HS-5 (cell line): ENCODE measurements around the gene NCAPH2.
"Not testable (repeated sequence)": the region's sequence is repeated elsewhere in the genome, so short reads cannot be mapped to it uniquely, and the experiment has no call there.

ENCODE experiments used
- DNase-seq: peaks from one replicate; pipeline ENCODE4 v3.0.0-alpha.2; 2012; ENCODE audit warnings: low read depth

The NCAPH2 gene

DNA sequence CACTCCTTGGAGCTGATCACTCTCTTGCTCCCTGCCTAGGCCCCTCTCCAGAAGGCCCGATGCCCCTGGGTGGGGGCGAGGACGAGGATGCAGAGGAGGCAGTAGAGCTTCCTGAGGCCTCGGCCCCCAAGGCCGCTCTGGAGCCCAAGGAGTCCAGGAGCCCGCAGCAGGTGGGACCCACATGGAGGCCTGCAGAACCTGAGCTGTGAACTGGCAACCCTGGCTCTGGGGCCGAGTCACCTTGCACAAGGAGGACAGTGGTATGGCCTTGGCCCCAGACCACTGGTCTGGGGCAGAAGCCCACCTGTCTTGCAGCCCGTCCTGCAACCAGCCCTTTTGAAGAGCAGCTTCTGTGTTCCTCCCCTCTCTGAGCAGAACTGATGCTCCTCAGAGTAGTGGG, 11.1 kb downstream of the NCAPH2 start:
- DNase-seq: no peak

DNA sequence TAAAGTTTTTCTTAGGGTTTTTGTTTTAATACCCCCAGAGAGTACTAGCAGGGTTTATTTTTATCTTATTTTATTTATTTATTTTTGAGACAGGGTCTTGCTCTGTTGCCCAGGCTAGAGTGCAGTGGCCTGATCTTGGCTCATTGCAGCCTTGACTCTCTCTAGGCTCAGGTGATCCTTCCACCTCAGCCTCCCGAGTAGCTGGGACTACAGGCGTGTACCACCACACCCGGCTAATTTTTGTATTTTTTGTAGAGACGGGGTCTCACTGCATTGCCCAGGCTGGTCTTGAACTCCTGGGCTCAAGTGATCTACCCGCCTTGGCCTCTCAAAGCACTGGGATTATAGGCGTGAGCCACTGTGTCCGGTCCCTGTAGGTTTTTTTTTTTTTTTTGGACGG, 12.2 kb downstream of the NCAPH2 start:
- not testable (repeated sequence) for DNase-seq

DNA sequence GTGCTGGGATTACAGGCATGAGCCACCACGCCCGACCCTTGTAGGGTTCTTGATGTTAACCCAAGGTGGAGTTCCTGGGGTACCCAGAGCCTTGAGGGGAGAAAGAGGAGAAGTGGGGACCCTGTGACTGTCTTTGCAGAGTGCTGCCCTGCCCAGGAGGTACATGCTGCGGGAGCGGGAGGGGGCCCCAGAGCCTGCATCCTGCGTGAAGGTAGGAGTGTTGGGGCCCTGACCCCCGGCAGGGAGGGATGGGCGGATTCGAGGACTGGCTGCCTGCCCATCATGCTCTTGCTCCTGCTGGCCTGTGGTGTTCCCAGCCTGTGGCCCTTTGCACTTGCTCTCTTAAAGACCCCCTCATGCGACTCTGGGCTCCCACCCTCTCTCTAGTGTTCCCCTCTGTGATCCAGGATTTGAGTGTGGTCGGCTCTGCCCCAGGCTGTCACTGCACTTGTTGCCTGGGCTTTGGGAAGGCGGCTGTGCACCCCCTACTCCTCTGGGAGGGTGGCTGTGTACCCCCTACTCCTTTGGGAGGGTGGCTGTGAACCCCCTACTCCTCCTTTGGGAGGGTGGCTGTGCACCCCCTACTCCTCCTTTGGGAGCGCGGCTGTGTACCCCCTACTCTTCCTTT, 12.9 kb downstream of the NCAPH2 start:
- DNase-seq: no peak

DNA sequence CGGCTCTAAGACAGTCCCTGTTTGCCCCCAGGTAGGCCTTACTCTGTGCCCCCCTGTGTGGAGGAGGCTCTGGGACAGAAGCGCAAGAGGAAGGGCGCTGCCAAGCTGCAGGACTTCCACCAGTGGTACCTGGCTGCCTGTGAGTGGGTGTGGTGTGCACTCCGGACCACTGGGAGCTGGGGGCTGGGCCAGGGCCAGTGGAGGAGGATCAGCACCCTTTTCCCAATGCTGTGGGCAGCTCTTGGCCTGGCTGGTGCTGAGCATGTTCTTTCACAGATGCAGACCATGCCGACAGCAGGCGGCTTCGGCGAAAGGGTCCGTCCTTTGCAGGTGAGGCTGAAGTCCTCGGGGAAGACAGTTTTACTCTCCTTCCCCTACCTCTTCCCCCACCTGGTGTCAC, 13.7 kb downstream of the NCAPH2 start:
- no peak for DNase-seq

DNA sequence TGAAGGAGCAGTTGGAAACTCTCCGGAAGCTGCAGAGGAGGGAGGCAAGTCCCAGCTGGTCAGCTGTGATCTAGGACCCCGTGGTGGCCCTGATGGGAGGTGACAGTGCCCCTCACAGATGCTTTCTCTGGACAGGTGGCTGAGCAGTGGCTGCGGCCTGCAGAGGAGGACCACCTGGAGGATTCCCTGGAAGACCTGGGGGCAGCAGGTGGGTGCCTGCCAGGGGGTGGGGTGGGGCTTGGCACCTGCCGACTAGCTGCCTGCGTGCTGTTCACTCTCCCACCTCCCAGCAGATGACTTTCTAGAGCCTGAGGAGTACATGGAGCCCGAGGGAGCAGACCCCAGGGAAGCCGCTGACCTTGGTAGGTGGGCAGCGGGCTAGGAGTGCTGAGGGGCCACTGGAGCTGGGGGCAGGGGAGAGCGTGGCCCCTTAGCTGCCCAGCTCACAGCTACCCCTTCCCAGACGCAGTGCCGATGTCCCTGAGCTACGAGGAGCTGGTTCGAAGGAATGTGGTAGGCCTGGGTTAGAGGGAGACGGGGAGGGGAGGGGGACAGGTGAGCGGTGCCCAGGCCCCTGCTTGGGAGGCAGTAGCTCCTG, 14.3 kb downstream of the NCAPH2 start:
- no peak for DNase-seq

DNA sequence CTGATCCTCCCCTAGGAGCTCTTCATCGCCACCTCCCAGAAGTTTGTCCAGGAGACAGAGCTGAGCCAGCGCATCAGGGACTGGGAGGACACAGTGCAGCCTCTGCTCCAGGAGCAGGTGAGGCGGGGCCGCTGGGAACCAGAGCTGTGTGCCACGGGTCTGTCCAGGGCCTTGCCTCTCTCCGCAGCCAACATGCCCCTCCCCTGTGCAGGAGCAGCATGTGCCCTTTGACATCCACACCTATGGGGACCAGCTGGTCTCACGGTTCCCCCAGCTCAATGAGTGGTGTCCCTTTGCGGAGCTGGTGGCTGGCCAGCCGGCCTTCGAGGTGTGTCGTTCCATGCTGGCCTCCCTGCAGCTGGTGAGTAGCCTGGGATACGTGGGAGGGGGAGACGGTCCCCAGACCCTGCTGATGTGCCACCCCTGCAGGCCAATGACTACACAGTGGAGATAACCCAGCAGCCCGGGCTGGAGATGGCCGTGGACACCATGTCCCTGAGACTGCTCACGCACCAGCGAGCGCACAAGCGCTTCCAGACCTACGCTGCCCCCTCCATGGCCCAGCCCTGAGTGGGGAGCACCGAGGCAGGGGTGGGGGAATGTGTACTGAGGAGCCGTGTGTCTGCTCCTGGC, 14.9 kb downstream of the NCAPH2 start:
- no peak for DNase-seq

DNA sequence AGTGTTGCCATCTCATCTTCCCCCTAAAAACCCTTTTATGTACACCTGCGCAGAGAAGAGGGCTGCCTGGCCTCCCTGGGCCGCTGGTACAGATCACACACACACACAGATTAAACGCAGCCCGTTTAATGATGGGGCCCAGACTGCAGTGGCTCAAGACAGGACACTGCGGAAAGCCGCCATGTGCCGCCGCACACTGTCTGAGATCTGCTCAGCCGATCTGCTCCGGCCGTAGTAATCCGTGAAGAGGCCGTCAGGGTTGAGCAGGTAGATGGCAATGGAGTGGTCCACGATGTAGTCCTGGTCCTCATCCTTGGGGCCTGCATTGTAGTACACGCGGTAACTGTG, 15.4 kb downstream of the NCAPH2 start:
- no peak for DNase-seq

DNA sequence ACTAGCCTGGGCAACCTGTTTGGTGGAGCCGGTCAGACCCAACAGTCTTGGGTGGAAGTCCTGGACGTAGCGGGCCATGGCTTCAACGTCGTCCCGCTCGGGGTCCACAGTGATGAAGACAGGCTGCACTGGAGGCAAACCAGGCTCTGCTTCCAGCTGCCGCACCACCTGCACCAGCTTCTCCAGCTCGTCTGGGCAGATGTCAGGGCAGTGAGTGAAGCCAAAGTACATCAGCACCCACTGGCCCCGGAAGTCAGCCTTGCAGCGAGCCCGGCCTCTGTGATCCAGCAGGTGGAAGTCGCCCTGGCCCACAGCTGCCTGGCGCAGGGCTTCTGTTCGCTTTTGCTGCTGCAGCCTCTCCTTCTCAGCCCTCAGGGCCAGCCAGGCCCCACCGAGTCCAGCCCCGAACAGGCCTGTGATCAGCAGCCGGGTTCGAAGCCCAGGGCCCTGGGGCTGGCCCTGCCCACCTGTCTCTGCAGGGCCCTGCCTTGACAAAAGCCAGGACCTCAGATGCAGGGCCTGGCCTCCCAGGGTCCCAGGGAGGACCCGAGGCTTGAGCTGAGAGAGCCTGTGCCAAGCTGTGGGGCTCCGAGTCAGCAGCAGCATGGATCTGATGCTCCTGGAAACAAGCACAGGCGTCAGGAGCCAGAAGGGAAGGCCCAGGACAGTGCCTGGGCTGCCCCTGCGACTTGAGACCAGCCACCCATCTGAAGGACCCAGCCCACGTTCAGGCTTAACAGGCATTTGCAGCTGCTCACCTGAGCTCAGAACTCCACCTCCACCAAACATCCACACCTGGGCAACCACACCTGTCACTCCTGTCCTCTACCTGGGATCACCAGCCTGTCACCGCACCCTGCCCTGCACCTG, 16.0 kb downstream of the NCAPH2 start:
- DNase-seq: no peak

DNA sequence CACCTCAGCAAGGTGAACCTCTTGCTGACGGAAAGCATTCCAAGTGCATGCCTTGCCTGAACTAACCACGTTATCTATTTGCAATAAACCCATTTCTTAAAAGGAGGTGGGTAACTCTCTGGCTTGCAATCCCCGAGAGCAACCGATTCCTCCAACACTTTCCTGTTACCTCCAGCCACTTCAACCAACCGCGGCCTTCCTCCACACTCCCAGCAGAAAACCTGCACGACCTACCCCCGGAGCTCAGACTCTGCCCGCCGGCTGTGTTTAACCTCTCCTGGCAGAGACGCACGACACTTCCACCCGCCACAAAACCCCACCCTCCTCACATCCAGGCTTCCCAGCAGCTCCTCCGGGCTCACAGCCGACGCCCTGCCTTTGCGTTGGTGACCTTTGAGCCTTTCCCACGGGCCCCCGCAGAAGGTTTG, 16.7 kb downstream of the NCAPH2 start:
- DNase-seq: no peak

DNA sequence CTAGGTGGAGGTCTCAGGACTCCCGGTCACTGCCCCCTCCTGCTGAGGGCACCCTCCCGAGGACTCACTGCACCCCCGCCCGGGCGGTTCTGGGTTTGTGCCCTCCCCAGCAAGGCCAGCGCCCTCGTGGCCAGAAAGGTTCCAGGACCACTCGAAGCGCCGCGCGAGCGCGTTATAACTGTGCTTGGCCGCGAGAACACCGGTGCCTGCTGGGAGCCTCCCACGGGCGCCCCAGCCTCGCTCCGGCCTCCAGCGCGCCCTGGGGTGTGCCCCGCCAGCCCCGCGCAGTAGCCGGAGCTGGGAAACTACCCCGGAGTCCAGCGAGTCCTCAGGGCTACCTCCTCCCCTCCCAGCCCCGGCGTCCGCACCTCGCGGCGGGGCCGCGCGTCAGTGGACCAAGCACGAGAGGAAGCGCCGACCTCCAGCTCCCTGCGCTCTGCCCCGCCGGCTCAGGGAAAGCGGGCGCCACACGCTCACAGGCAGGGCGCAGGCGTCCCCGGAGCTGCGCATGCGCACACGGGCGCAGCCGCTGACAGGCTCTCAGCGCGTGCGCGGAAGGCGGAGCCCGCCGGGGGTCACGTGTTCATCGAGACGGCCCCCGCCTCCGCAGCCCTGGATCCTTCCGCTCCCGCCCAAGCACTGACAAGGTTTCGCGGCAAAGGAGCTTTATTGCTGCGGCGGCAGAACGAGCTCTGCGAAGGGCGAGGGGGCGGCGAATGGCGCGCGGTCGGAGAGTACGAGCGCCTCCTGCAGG, 17.3 kb downstream of the NCAPH2 start, which contains the start of gene SCO2:
TSS of gene SCO2 (minus strand) at position 495 of the 754 bp plus-strand sequence. CDS start 1,187 bp downstream, outside the sequence.
- no peak for DNase-seq

DNA sequence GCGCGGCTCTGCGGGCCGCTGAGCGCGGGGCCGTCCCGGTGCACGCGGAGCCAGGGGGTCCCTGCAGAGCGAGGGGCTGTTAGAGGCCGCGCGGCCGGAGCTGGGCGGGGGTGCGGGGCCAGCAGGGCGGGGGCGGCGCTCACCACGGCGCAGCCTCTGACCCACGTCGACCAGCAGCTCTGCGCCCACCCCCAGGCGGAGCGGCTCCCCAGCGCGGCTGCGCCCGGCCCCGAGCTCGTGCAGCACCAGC, 17.8 kb downstream of the NCAPH2 start:
- DNase-seq: no peak

DNA sequence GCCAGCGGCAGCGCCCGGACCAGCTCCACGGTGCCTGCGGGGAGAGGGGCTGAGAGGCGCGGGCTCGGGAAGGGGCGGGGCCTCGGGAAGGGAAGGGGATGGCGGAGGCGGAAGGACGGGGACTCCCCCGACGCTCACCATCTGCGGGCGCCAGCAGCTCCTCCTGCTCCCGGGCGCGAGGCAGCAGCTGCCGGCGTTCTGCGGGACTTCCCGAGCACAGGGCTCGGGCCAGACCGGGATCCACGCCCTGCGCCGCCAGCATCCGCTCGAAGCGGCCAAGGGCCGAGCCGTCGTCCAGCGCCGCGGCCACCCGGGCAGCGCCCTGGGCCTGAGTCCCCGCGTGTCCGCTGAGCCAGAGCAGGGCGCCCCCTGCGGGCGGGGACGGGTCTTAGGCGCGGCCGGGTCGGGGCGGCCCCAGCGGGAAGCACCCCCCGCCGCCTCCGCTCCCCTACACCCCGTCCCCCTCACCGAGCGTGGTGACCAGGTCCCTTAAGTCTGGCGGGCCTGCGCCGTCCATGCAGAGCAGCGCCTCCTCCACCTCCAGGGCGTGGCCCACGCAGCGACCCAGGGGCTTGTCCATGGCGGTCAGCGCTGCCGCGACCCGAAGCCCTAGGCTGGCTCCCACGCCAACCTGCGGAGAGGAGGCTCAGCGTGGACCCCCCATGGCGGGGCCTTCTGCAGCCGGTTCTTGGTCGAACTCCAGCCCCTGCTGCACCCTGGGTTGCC, 18.2 kb downstream of the NCAPH2 start:
- DNase-seq: no peak

DNA sequence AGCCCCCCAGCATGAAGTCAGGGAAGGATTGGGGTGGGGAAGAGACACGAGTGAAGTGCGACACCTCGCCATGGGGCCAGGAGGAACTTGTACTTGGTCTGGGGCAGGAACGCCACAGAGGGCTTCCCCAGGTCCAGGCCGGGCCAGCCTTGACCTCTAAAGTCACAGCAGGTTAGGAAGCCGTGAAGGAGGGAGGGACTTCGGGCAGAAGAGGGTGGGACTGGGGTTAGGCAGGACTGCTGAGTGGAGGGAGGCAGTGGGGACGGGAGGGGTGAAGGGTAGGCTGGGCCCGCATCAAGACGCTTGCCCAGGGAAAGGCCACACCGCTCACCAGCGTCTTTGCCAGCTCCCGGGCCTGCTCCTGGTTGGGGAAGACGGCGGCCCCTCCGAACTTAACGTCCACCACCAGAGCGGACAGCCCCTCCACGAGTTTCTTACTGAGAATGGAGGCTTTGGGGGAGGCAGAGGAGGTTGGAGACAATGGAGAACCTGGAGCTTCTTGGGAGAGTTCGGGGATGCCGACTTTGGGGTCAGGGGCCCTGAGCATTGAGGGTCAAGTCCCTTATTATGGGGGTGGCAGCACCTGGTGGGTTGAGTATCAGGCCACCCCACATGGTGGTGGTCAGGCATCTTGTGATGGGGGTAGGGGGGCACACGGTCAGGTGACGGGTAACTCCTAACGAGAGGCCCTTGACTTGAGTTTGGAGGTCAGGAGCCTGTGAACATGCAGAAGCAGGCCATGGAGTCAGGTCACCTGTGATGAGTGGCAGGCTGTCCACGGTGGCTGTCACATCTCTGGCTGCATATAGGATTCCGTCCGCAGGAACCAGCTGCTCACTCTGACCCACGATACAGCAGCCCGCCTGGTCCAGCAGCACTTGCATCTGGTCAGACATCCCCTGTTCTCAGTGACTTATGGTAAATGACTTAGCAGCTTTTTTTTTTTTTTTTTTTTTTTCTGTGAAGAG, 19.1 kb downstream of the NCAPH2 start:
- no peak for DNase-seq

DNA sequence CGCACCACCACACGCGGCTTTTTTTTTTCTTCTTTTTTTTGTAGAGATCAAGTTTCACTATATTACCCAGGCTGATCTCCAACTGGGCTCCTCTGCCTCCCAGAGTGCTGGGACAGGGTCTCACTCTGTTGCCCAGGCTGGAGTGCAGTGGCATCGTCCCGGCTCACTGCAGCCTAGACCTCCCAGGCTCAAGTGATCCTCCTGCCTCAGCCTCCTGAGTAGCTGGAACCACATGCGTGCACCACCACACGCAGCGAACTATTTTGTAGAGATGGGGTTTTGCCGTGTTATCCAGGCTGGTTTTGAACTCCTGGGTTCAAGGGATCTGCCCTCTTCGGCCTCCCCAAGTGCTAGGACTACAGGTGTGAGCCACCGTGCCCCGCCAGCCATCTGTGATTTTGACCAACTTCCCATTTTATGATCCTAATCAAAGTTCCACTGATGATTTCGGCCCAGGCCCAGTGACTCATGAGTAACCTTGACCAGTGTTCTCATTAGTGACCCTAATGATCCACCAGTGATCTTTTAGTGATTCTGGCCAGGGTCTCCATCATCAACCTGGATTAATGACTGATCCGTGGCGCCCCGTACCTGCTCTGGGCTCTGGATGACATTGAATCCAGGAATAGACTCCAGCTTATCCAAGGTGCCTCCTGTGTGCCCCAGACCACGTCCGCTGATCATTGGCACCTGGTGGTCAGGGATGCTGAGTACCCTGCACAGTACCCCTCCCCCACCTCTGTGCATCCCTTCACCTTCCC, 20.1 kb downstream of the NCAPH2 start:
- no peak for DNase-seq

DNA sequence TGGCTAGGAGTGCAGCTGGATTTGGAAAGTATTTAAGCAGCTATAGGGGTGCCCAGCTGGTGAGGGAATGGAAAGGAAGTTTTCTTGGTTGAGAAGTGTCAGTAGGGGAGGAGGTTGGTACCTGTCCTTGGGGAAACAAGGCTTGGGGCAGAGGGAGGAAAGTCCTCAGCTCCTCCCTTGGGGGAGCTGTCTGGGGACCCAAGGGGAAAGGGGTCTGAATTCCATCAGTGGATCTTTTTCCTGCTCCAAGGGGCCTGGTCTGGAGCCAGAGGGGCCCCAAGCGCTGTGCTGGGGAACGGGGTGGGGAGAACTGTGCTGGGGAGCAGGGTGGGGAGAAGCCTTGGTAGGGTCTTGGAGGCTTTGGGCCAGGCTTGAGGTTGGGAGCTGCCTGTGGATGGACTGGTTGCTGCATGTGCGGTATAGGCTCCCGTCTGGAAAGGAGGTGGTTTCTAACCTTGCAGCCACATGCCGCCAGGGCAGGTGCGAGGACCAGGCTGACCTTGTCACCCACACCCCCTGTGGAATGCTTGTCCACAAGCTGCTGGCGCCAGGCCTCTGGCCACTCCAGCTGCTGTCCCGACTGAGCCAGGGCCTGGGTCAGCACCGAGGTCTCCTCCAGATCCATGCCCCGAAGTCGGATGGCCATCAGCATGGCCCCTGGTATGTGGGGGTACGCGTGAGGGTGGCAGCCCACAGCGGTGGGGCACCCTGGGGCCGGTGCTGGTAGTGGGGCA, 20.8 kb downstream of the NCAPH2 start:
- DNase-seq: no peak

DNA sequence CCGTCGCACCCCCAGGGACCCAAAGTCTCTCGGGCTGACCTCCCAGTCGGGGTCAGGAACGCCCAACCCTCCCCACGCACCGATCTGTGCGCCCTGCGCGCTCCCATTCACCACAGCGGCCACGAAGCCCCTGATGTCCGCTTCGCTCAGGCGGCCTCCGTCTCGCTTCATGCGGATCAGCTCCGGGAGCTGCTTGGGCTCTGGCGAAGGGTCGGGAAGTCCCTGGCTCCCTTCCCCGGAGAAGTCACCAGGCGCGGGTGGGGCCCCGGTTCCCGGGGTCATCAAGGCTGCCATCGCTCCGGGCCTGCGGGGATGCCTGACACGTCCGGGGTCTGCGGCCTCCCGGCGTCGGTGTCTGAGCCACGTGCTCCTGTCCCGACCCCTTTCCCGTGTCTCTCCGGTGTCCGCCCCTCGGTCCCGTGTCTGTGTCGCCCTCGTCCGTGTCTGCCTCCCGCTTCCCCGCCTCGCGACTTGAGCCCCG, 21.4 kb downstream of the NCAPH2 start:
- DNase-seq: no peak

DNA sequence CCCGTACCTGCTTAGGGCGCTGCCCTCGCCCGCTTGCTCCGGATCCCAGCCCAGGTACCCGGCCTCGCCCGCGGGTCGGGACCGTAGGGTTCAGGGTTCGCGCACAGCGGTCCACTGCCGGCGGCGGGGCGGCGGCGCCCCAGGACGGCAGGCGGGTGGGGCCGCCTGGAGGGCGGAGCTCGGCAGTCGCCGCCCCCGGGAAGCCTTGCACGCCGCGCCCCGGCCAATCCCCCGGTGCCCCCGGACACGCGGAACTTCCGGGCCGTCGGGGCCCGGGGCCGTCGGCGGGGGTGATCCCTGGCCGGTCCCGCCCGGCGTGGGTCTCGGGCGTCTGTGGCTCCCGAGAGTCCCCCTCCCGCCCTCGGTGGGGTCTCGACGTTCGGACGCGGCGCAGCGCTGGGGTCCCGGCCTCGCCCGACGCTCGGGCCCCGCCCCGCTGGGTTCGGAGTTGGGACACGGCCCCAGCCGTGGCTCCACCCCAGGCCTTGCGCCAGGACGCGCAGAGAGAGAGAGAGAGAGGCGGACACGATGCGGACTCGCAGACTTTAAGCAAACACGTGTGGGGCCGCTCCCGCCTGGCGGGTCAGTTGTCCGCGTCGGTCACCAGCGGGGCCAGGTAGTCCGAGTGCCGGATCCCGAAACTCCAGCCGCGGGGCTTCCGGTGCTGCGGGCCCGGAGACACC, 22.0 kb downstream of the NCAPH2 start, which contains the start of gene TYMP:
TSS of gene TYMP (minus strand) at position 116 of the 683 bp plus-strand sequence. CDS start 303 bp downstream, outside the sequence.
- no peak for DNase-seq

DNA sequence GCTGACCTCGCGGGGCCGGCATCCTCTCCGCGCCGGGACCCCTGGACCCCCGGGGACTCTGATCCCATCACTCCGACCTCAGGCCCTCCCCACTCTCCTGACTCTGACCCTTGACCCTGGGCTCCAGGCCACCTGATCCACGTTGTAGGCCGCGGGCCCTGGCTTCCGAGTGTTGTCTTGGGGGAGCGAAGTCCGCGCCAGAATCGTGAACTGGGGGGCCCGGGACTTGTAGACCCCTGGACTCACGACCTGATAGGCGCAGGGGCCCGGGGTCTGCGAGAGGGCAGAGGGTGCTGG, 22.5 kb downstream of the NCAPH2 start:
- DNase-seq: no peak
